HepG2 (cell line): ENCODE data around the gene RAB15. TPM values are rescaled to one million over a fixed set of nuclear protein-coding genes. Genes with fewer than 3 reads are reported as not detected.
A peak's percentile ranks its signal among the peaks of the same experiment; 100 is the strongest.

Experiments used
- CENPBD1 ChIP-seq: sonication (generic); formaldehyde crosslinking; IDR thresholded peaks from 2 replicates; pipeline ENCODE4 v1.8.0; 2022; ENCODE audit warnings: missing genetic modification reagents, low read depth, mild to moderate bottlenecking, borderline replicate concordance
- GATAD2A ChIP-seq: IDR thresholded peaks from 2 replicates; pipeline ENCODE4 v1.6.1; 2016
- HOXA3 ChIP-seq: sonication (generic); formaldehyde crosslinking; IDR thresholded peaks from 2 replicates; pipeline ENCODE4 v1.5.0; 2020; ENCODE audit warnings: missing genetic modification reagents
- MAX ChIP-seq: IDR thresholded peaks from 2 replicates; pipeline ENCODE4 v1.6.1; 2012; ENCODE audit warnings: inconsistent platforms
- MED8 ChIP-seq: sonication (generic); formaldehyde crosslinking; IDR thresholded peaks from 2 replicates; pipeline ENCODE4 v1.8.1; 2023; ENCODE audit warnings: mild to moderate bottlenecking, missing genetic modification reagents; ENCODE audit not compliant: insufficient replicate concordance
- NPAS2 ChIP-seq: sonication (generic); formaldehyde crosslinking; IDR thresholded peaks from 2 replicates; pipeline ENCODE4 v1.8.0; 2022; ENCODE audit warnings: mild to moderate bottlenecking, missing genetic modification reagents, borderline replicate concordance
- RXRA ChIP-seq: sonication (generic); formaldehyde crosslinking; IDR thresholded peaks from 2 replicates; pipeline ENCODE4 v1.5.1; 2020; ENCODE audit warnings: missing genetic modification reagents
- SAFB2 ChIP-seq: sonication (generic); formaldehyde crosslinking; IDR thresholded peaks from 2 replicates; pipeline ENCODE4 v1.5.1; 2020; ENCODE audit warnings: missing genetic modification reagents, low read depth, mild to moderate bottlenecking, borderline replicate concordance
- SKI ChIP-seq: fragments of 450-650 bp; IDR thresholded peaks from one replicate; pipeline ENCODE4 v1.6.1; 2018; ENCODE audit warnings: mild to moderate bottlenecking; ENCODE audit not compliant: partially characterized antibody
- SOX13 ChIP-seq, 3 experiments: fragments of 450-650 bp in 1 of 3; sonication (generic) in 1 of 3; formaldehyde crosslinking in 1 of 3; IDR thresholded peaks in 2 of 3; conservative IDR thresholded peaks in 1 of 3; 2 replicates each; pipeline versions ENCODE4 v1.5.0 to v1.6.1; 2016 to 2020; ENCODE audit warnings: antibody characterized with exemption in 1 of 3, mild to moderate bottlenecking in 1 of 3, missing compliant biosample characterization in 1 of 3, missing genetic modification reagents in 1 of 3, moderate library complexity in 1 of 3
- TFAP4 ChIP-seq: sonication (generic); IDR thresholded peaks from 2 replicates; pipeline ENCODE4 v1.6.1; 2016; ENCODE audit warnings: low read depth, borderline replicate concordance
- ZFP36L2 ChIP-seq: sonication (generic); formaldehyde crosslinking; IDR thresholded peaks from 2 replicates; pipeline ENCODE4 v1.4.0; 2020; ENCODE audit warnings: missing genetic modification reagents
- ZNF263 ChIP-seq: sonication (generic); formaldehyde crosslinking; IDR thresholded peaks from 2 replicates; pipeline ENCODE4 v1.4.0; 2020; ENCODE audit warnings: missing genetic modification reagents
- ZNF331 ChIP-seq: sonication (generic); formaldehyde crosslinking; IDR thresholded peaks from 2 replicates; pipeline ENCODE4 v1.4.0; 2020; ENCODE audit warnings: missing genetic modification reagents
- ZNF512 ChIP-seq: sonication (generic); formaldehyde crosslinking; IDR thresholded peaks from 2 replicates; pipeline ENCODE4 v1.4.0; 2020; ENCODE audit warnings: mild to moderate bottlenecking, missing genetic modification reagents
- ZNF644 ChIP-seq: IDR thresholded peaks from 2 replicates; pipeline ENCODE4 v1.6.1; 2016; ENCODE audit warnings: low read depth
- ZNF660 ChIP-seq: sonication (generic); formaldehyde crosslinking; IDR thresholded peaks from 2 replicates; pipeline ENCODE4 v1.5.1; 2020; ENCODE audit warnings: mild to moderate bottlenecking, low read depth, missing genetic modification reagents, borderline replicate concordance
- ZNF687 ChIP-seq: sonication (generic); formaldehyde crosslinking; IDR thresholded peaks from 2 replicates; pipeline ENCODE4 v1.5.1; 2020; ENCODE audit warnings: mild to moderate bottlenecking, missing genetic modification reagents, moderate library complexity
- polyA plus RNA-seq, 8 experiments: library from polyadenylated mRNA; depleted of rRNA in 3 of 8; stranded (reverse) in 7 of 8; unstranded in 1 of 8; fragments of >200 nt; fragmentation: Illumina TruSeq in 4 of 8; extraction: Trizol in 4 of 8; gene quantifications; 2 replicates each; pipeline versions ENCODE4 v1.2.1 to v1.2.3, GENCODE V29; 2011 to 2016; ENCODE audit warnings: low read depth in 4 of 8, missing spikeins in 1 of 8, mixed read lengths in 1 of 8; ENCODE audit not compliant: insufficient read depth in 1 of 8
- total RNA-seq, 5 experiments: library from RNA; depleted of rRNA; stranded (reverse); fragments of >200 nt; fragmentation: Illumina TruSeq; extraction: Trizol; gene quantifications; 2 replicates each; pipeline ENCODE4 v1.2.3, GENCODE V29; 2016; ENCODE audit warnings: low read depth in 1 of 5

RAB15 gene
- total and polyA plus RNA-seq, 2 of the 13 experiments (the other 11 are each of a cell fraction or from before 2014, with no cell fraction given), result 7.4 to 18.5 TPM

GRCh38 chr14:64955297-64955696 is 16.8 kb downstream of the RAB15 start (continued):
- TF ChIP-seq MAX (0 out of 2 replicates have a peak, but pooled peaks have one; percentile 15), SKI (no peak), ZNF644 (no peak), HOXA3 (CRISPR knock-in tag) (peak; percentile 21; the same call in 1 of the 2 replicates), TFAP4 (peak; percentile 24; the same call in 1 of the 2 replicates), ZFP36L2 (CRISPR knock-in tag) (no peak), ZNF512 (CRISPR knock-in tag) (no peak), ZNF263 (CRISPR knock-in tag) (0 out of 2 replicates have a peak, but pooled peaks have one; percentile 23), NPAS2 (CRISPR knock-in tag) (no peak), GATAD2A (CRISPR knock-in tag) (peak; percentile 40; the same call in 1 of the 2 replicates), RXRA (CRISPR knock-in tag) (0 out of 2 replicates have a peak, but pooled peaks have one; percentile 19), SAFB2 (CRISPR knock-in tag) (no peak), MED8 (CRISPR knock-in tag) (no peak), SOX13 (IDR thresholded peaks at IDR 0.05) (no peak), SOX13 (CRISPR knock-in tag; conservative IDR thresholded peaks at IDR 0.05 in 1 of 2, IDR thresholded peaks at IDR 0.05 in 1 of 2) (peak in 1 of 2 experiments; percentile 32; a peak in 1 of 4 replicates), ZNF660 (CRISPR knock-in tag) (no peak), CENPBD1 (CRISPR knock-in tag) (no peak), ZNF687 (peak; percentile 48), ZNF331 (peak; percentile 41; the same call in 1 of the 2 replicates)
